Measurements from ENCODE around the gene GAL.

GAL gene

GRCh38 chr11:68659158-68659921 is 25.0 kb upstream of the GAL start:
- DNase-seq, result no peak

GRCh38 chr11:68660066-68660810 is 24.1 kb upstream of the GAL start:
- DNase-seq, result no peak

GRCh38 chr11:68661014-68661413 is 23.3 kb upstream of the GAL start:
- DNase-seq, result no peak

GRCh38 chr11:68661697-68662603 is 22.4 kb upstream of the GAL start:
- DNase-seq, result no peak

- no peak for DNase-seq
These were observed 20.8 kb upstream of the GAL start for GRCh38 chr11:68663482-68664010.

GRCh38 chr11:68664141-68664540 is 20.2 kb upstream of the GAL start:
- DNase-seq, result no peak

GRCh38 chr11:68664906-68665305 is 19.4 kb upstream of the GAL start:
- no peak for DNase-seq

- DNase-seq, result no peak
These were observed 18.9 kb upstream of the GAL start for GRCh38 chr11:68665436-68665835.

GRCh38 chr11:68666849-68667248 is 17.5 kb upstream of the GAL start:
- DNase-seq, result no peak

- no peak for DNase-seq
These were observed 16.5 kb upstream of the GAL start for GRCh38 chr11:68667511-68668500.

- DNase-seq, result no peak
These were observed 14.8 kb upstream of the GAL start for GRCh38 chr11:68669301-68670090.

- DNase-seq, result no peak
These were observed 13.9 kb upstream of the GAL start for GRCh38 chr11:68670208-68670992.

- no peak for DNase-seq
These were observed 10.9 kb upstream of the GAL start for GRCh38 chr11:68673306-68673945.

GRCh38 chr11:68673991-68674390 is 10.4 kb upstream of the GAL start:
- DNase-seq, result no peak

GRCh38 chr11:68674461-68674860 is 9.9 kb upstream of the GAL start:
- no peak for DNase-seq

- DNase-seq, result no peak
These were observed 6.9 kb upstream of the GAL start for GRCh38 chr11:68677432-68677831.

GRCh38 chr11:68678031-68678441 is 6.3 kb upstream of the GAL start:
- no peak for DNase-seq

- DNase-seq, result no peak
These were observed 3.7 kb upstream of the GAL start for GRCh38 chr11:68680541-68681231.

GRCh38 chr11:68682531-68682961 is 1.8 kb upstream of the GAL start:
- DNase-seq, result no peak
